Measurements from ENCODE around the gene AMIGO3. TPM values are rescaled to one million over a fixed set of nuclear protein-coding genes. Genes with fewer than 3 reads are reported as not detected.
A peak's percentile ranks its signal among the peaks of the same experiment; 100 is the strongest.

AMIGO3 gene
- total RNA-seq, 1 experiment from 2014 or later: 0.32 TPM

GRCh38 chr3:49702672-49703071 lies 16.8 kb downstream of the AMIGO3 start (continued):
- TF ChIP-seq EGR1 (IDR thresholded peaks at IDR 0.05; ENCODE audit: low read depth) (no peak), MAX (IDR thresholded peaks at IDR 0.05) (no peak), CEBPB (IDR thresholded peaks at IDR 0.05; ENCODE audit: low read depth) (no peak)

- no peak overlapping the region for H2AFZ ChIP-seq (ENCODE audit: low read depth, low read length, poor library complexity, severe bottlenecking)
- intact Hi-C loops (cut with micrococcal nuclease): no loop called here
- ChIA-PET POLR2A (no interaction called here), RAD21 (ENCODE audit: low non-redundant PET in 1 of 2, low total read pairs in 2 of 2, uncharacterized antibody in 2 of 2, unreplicated experiment in 2 of 2) (interaction anchor here (0.7 to 1.0 kb wide), 3 partner anchors 162 to 209 kb away, joined by 3 to 4 read pairs (median 3); no protein-coding TSS in a partner anchor), CTCF (interaction anchor here (0.6 to 2.8 kb wide), 6 partner anchors 9 to 238 kb away, joined by 3 to 25 read pairs (median 6); partner anchors contain the start of genes INKA1 and RBM6)
- no peak overlapping the region for H3K4me3 ChIP-seq (replicated peaks in 1 of 2; ENCODE audit: low read depth in 1 of 2, low read length in 2 of 2)
- H3K27ac ChIP-seq (ENCODE audit: low read depth, low read length): no peak overlapping the region
- H3K9me3 ChIP-seq (ENCODE audit: control insufficient read depth in 1 of 2, insufficient read depth in 1 of 2, low read depth in 1 of 2, low read length in 2 of 2): no peaks in the 10 kb centered on the region
- DNase-seq (ENCODE audit: low read depth, low spot score) (no peak), ATAC-seq (peak; percentile 44)
- no peaks in the 10 kb centered on the region for H3K27me3 ChIP-seq (ENCODE audit: insufficient read depth, low read length)
- H3K9me2 ChIP-seq (ENCODE audit: insufficient read depth): no peaks in the 10 kb centered on the region
- H3K36me3 ChIP-seq (ENCODE audit: control insufficient read depth in 1 of 2, insufficient read depth in 2 of 2, low read length in 2 of 2): peaks cover 0 to 9% of the 10 kb centered on the region in 2 experiments; a peak in 1 of 4 replicates
- TF ChIP-seq POLR2AphosphoS5 (IDR thresholded peaks at IDR 0.05; ENCODE audit: low read depth, low read length) (no peak), ZNF274 (IDR thresholded peaks at IDR 0.05; ENCODE audit: low read depth, low read length) (no peak), SP1 (IDR thresholded peaks at IDR 0.05; ENCODE audit: low read depth) (no peak), RAD21 (IDR thresholded peaks at IDR 0.05; ENCODE audit: low read depth) (peak; percentile 39; the same call in 1 of the 2 replicates), MAX (IDR thresholded peaks at IDR 0.05) (no peak), REST (IDR thresholded peaks at IDR 0.05; ENCODE audit: low read depth) (no peak), SRF (IDR thresholded peaks at IDR 0.05; ENCODE audit: low read depth) (no peak), POLR2A (IDR thresholded peaks at IDR 0.05; ENCODE audit: borderline replicate concordance, extremely low read depth, insufficient read depth, insufficient read length) (no peak), CTCF (IDR thresholded peaks at IDR 0.05 in 2 of 3, conservative IDR thresholded peaks at IDR 0.05 in 1 of 3; ENCODE audit: borderline replicate concordance in 1 of 3, insufficient read depth in 1 of 3, low read depth in 2 of 3, low read length in 2 of 3) (peak; percentile 28 to 81 (median 73); a peak in 5 of 6 replicates), ATF3 (IDR thresholded peaks at IDR 0.05) (no peak)
- no peaks in the 10 kb centered on the region for H3K4me1 ChIP-seq (ENCODE audit: control insufficient read depth in 1 of 2, insufficient read depth in 2 of 2, low read length in 2 of 2)
- H3K9ac ChIP-seq (ENCODE audit: low read length): no peak overlapping the region
- H3K79me2 ChIP-seq (ENCODE audit: insufficient read depth, low read length): no peaks in the 10 kb centered on the region
- H4K20me1 ChIP-seq (ENCODE audit: insufficient read depth): no peaks in the 10 kb centered on the region
- no TSS peak for BruUV-seq (replicated peaks)
- no peak overlapping the region for H3K4me2 ChIP-seq (ENCODE audit: low read length)
These were observed 18.0 kb downstream of the AMIGO3 start for GRCh38 chr3:49701388-49702077.

Measured in HCT116 (cell line).